HepG2 (cell line): ENCODE measurements around the gene RAMP3. TPM values are rescaled to one million over a fixed set of nuclear protein-coding genes. Genes with fewer than 3 reads are reported as not detected.

Source experiments
- ATAC-seq: fragments of 200-7000 bp; cut with Tn5 transposase; 3 replicates; pipeline ENCODE4 v1.9.1; 2020; ENCODE audit warnings: mild to moderate bottlenecking, moderate library complexity
- BruUV-seq: library from RNA; stranded (reverse); fragments of 400-500 nt; replicated peaks from 2 replicates; lab custom pipeline; 2021; lab: Mats Ljungman, UMichigan
- CTCF ChIA-PET: fragments of 300-600 bp; formaldehyde crosslinking; extraction: SDS; loops from one replicate; lab custom pipeline; 2021; ENCODE audit warnings: low total read pairs, inconsistent platforms, low intra/inter-chr PET ratio; lab: Yijun Ruan, JAX
- POLR2A ChIA-PET: fragments of 350-600 bp; sonication (Branson Sonifier 250); formaldehyde crosslinking; loops from one replicate; lab custom pipeline; 2020; ENCODE audit warnings: antibody characterized with exemption, inconsistent platforms; lab: Yijun Ruan, JAX
- DNase-seq: peaks from one replicate; pipeline ENCODE4 v3.0.0-alpha.2; 2015; ENCODE audit warnings: low spot score
- FAIRE-seq: peaks from 3 replicates; lab custom pipeline; 2011; peaks lifted over from hg19 to GRCh38; lab: Jason Lieb, UNC
- H2AFZ ChIP-seq: one replicate; pipeline ENCODE4 v1.6.1; 2011; ENCODE audit warnings: low read length, inconsistent platforms
- H3K27ac ChIP-seq: fragments of 300-600 bp; 3 replicates; pipeline ENCODE4 v1.8.0; 2011; ENCODE audit warnings: mixed run types, mild to moderate bottlenecking, mixed read lengths, low read length, inconsistent platforms; ENCODE audit not compliant: insufficient read depth; ENCODE audit errors: extremely low read length
- H3K27me3 ChIP-seq, 2 experiments: fragments of 200-600 bp in 1 of 2; 2 replicates in 1 of 2; 3 replicates in 1 of 2; pipeline versions ENCODE4 v1.6.0 to v1.8.0; 2011; ENCODE audit warnings: low read length in 2 of 2, mild to moderate bottlenecking in 2 of 2, moderate library complexity in 2 of 2, inconsistent platforms in 1 of 2; ENCODE audit not compliant: insufficient read depth in 2 of 2, control insufficient read depth in 1 of 2
- H3K36me3 ChIP-seq, 2 experiments: fragments of 200-600 bp in 1 of 2; replicated peaks in 1 of 2; 2 replicates in 1 of 2; 3 replicates in 1 of 2; pipeline versions ENCODE4 v1.5.1 to v1.8.0; 2011; ENCODE audit warnings: low read length in 2 of 2, inconsistent platforms in 1 of 2; ENCODE audit not compliant: insufficient read depth in 2 of 2, control insufficient read depth in 1 of 2
- H3K4me1 ChIP-seq: 2 replicates; pipeline ENCODE4 v1.5.1; 2012; ENCODE audit warnings: low read length, inconsistent platforms; ENCODE audit not compliant: insufficient read depth
- H3K4me2 ChIP-seq: 2 replicates; pipeline ENCODE4 v1.6.0; 2011; ENCODE audit warnings: low read depth, low read length, inconsistent platforms
- H3K4me3 ChIP-seq, 3 experiments: fragments of 200-600 bp in 1 of 3; sonication (generic), shearing (Covaris generic) in 1 of 3; replicated peaks in 1 of 3; 2 replicates each; pipeline ENCODE4 v1.5.1; 2011 to 2016; ENCODE audit warnings: low read length in 3 of 3, inconsistent platforms in 2 of 3, low read depth in 2 of 3, mild to moderate bottlenecking in 2 of 3, control low read depth in 1 of 3, mixed read lengths in 1 of 3; ENCODE audit not compliant: insufficient read depth in 1 of 3
- H3K79me2 ChIP-seq: one replicate; pipeline ENCODE4 v1.6.1; 2011; ENCODE audit warnings: low read length, inconsistent platforms; ENCODE audit not compliant: insufficient read depth
- H3K9ac ChIP-seq: 2 replicates; pipeline ENCODE4 v1.6.0; 2011; ENCODE audit warnings: mild to moderate bottlenecking, low read depth, low read length, inconsistent platforms; ENCODE audit not compliant: insufficient read depth
- H3K9me3 ChIP-seq: 2 replicates; pipeline ENCODE4 v1.5.1; 2012; ENCODE audit warnings: mild to moderate bottlenecking, low read length
- H4K20me1 ChIP-seq: 2 replicates; pipeline ENCODE4 v1.6.0; 2011; ENCODE audit warnings: inconsistent platforms, mild to moderate bottlenecking, low read length, moderate library complexity; ENCODE audit not compliant: insufficient read depth
- POLR2G ChIP-seq: fragments of 200-400 bp; formaldehyde crosslinking; IDR thresholded peaks from 2 replicates; pipeline ENCODE4 v1.6.1; 2018; ENCODE audit warnings: mild to moderate bottlenecking, low read depth, low read length, moderate library complexity
- SNAI1 ChIP-seq: sonication (generic); formaldehyde crosslinking; IDR thresholded peaks from 2 replicates; pipeline ENCODE4 v1.5.0; 2020; ENCODE audit warnings: mild to moderate bottlenecking, missing genetic modification reagents, borderline replicate concordance
- WGBS: methylation state at CpG from one replicate; pipeline ENCODE4 v1.1.6; 2017; ENCODE audit warnings: low lambda C conversion rate; 5-methylcytosine and 5-hydroxymethylcytosine counted together
- in situ Hi-C: cut with HindIII; loops from 2 replicates; pipeline ENCODE4 v1.10.0; 2017; ENCODE audit warnings: low pct_unique_long_range_greater_than_20kb; ENCODE audit not compliant: extremely low pct_ligation_motif_present
- intact Hi-C: fragments of 100-400 bp; cut with micrococcal nuclease; formaldehyde crosslinking; loops from one replicate; pipeline ENCODE4 v1.10.0; 2022; ENCODE audit not compliant: unreplicated experiment
- polyA plus RNA-seq, 8 experiments: library from polyadenylated mRNA; depleted of rRNA in 3 of 8; stranded (reverse) in 7 of 8; unstranded in 1 of 8; fragments of >200 nt; fragmentation: Illumina TruSeq in 4 of 8; extraction: Trizol in 4 of 8; gene quantifications; 2 replicates each; pipeline versions ENCODE4 v1.2.1 to v1.2.3, GENCODE V29; 2011 to 2016; ENCODE audit warnings: low read depth in 4 of 8, missing spikeins in 1 of 8, mixed read lengths in 1 of 8; ENCODE audit not compliant: insufficient read depth in 1 of 8
- total RNA-seq, 5 experiments: library from RNA; depleted of rRNA; stranded (reverse); fragments of >200 nt; fragmentation: Illumina TruSeq; extraction: Trizol; gene quantifications; 2 replicates each; pipeline ENCODE4 v1.2.3, GENCODE V29; 2016; ENCODE audit warnings: low read depth in 1 of 5
- TF ChIP-seq, protein P1 (sequence below): fragments of 450-650 bp; IDR thresholded peaks from 2 replicates; pipeline ENCODE4 v1.6.1; 2016

RAMP3 gene
- total and polyA plus RNA-seq, 2 of the 13 experiments (the other 11 are each of a cell fraction or from before 2014, with no cell fraction given): not detected

DNA sequence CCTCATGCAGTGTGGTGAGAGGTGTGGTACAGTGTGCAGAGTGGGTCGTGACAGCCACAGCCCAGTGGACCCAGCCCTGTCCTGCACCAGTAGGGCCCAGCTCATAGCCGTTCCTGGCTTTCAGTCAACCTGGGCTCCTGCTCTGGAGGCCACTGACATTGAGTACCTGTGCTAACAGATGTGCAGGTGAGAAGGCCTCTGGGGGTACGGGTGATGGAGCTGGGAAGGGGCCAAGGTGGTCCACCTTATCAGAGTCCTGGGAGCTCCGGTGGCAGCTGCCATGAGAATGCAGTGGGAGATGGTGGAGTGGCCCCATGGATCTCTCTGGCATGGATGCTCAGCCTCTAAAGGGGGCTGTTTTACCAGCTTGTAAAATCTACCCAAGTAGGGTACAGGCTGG lies 40.0 kb upstream of the RAMP3 start:
- no peak overlapping the region for H3K4me3 ChIP-seq
- intact Hi-C loops (no loop called here), in situ Hi-C loops (no loop called here)
- H3K27ac ChIP-seq: no peak overlapping the region
- H3K4me2 ChIP-seq: no peak overlapping the region
- no peaks in the 10 kb centered on the region for H4K20me1 ChIP-seq
- H3K79me2 ChIP-seq: no peaks in the 10 kb centered on the region
- no TSS peak for BruUV-seq
- no peak for ATAC-seq
- 6% methylated on average over 2 of the region's 4 CpGs for WGBS
- no peak overlapping the region for H2AFZ ChIP-seq
- ChIA-PET CTCF (no interaction called here), POLR2A (no interaction called here)
- H3K36me3 ChIP-seq: no peaks in the 10 kb centered on the region
- H3K4me1 ChIP-seq: peaks cover 12% of the 10 kb centered on the region
- no peak for TF ChIP-seq POLR2G
- no peak for DNase-seq
- H3K27me3 ChIP-seq: peaks cover 0 to 6% of the 10 kb centered on the region in 2 experiments; a peak in 2 of 5 replicates
- no peaks in the 10 kb centered on the region for H3K9me3 ChIP-seq
- no peak for FAIRE-seq
- H3K9ac ChIP-seq: no peak overlapping the region

DNA sequence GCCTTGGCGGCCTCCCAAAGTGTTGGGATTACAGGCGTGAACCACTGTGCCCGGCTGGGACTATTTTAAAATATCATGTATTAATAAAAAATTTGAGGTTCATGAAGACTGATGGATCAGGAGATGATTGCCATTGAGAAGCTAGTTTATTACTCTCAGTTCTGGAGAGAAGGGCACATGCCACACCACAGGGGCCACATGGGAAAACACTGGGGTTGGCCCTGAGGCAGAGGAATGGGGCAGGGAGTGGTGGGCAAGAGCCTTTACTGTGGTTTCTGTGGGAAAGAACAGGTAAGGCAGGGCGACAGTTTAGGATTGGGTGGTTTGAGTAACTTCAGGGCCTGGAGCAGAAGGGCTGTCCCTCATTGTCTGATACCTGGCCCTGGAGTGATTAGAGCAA lies 39.3 kb upstream of the RAMP3 start:
- ATAC-seq (no peak), DNase-seq (no peak), FAIRE-seq (no peak)
- Histone ChIP-seq H3K9me3 (no peaks in the 10 kb centered on the region), H3K79me2 (no peaks in the 10 kb centered on the region), H3K27ac (no peak overlapping the region), H3K4me2 (no peak overlapping the region), H3K4me3 (no peak overlapping the region), H4K20me1 (no peaks in the 10 kb centered on the region), H3K9ac (no peak overlapping the region), H3K4me1 (peaks cover 12% of the 10 kb centered on the region), H3K27me3 (peaks cover 0 to 11% of the 10 kb centered on the region in 2 experiments; a peak in 2 of 5 replicates), H2AFZ (no peak overlapping the region), H3K36me3 (no peaks in the 10 kb centered on the region)
- ChIA-PET CTCF (no interaction called here), POLR2A (no interaction called here)
- TF ChIP-seq SNAI1 (CRISPR knock-in tag): no peak
- TF ChIP-seq, protein P1, sequence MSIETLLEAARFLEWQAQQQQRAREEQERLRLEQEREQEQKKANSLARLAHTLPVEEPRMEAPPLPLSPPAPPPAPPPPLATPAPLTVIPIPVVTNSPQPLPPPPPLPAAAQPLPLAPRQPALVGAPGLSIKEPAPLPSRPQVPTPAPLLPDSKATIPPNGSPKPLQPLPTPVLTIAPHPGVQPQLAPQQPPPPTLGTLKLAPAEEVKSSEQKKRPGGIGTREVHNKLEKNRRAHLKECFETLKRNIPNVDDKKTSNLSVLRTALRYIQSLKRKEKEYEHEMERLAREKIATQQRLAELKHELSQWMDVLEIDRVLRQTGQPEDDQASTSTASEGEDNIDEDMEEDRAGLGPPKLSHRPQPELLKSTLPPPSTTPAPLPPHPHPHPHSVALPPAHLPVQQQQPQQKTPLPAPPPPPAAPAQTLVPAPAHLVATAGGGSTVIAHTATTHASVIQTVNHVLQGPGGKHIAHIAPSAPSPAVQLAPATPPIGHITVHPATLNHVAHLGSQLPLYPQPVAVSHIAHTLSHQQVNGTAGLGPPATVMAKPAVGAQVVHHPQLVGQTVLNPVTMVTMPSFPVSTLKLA: peak; percentile 91
- no TSS peak for BruUV-seq
- in situ Hi-C loops (no loop called here), intact Hi-C loops (no loop called here)
- 71% methylated on average over 4 of the region's 4 CpGs for WGBS
